Activated T-cell treated with anti-CD3 and anti-CD28 coated beads, Interleukin-2, amount 50 U/mL, for 24 hours (primary cell): ENCODE results near the gene MAP3K12.

Experiments
- DNase-seq: peaks from one replicate; pipeline ENCODE4 v3.0.0-alpha.2; 2020
- H3K27ac Mint-ChIP-seq: 2 replicates; pipeline ENCODE4 v1.8.0; 2020; ENCODE audit warnings: mild to moderate bottlenecking, mixed read lengths
- H3K27me3 Mint-ChIP-seq: 2 replicates; pipeline ENCODE4 v1.8.0; 2020; ENCODE audit warnings: mixed read lengths
- H3K36me3 Mint-ChIP-seq: 2 replicates; pipeline ENCODE4 v1.8.0; 2020; ENCODE audit warnings: low read depth, mixed read lengths
- H3K4me1 Mint-ChIP-seq: 2 replicates; pipeline ENCODE4 v1.8.0; 2020; ENCODE audit warnings: low read depth, mixed read lengths
- H3K4me3 Mint-ChIP-seq: 2 replicates; pipeline ENCODE4 v1.8.0; 2020; ENCODE audit warnings: mild to moderate bottlenecking, moderate library complexity, mixed read lengths
- H3K9me3 Mint-ChIP-seq: 2 replicates; pipeline ENCODE4 v1.8.0; 2020; ENCODE audit warnings: mixed read lengths

MAP3K12 gene

DNA sequence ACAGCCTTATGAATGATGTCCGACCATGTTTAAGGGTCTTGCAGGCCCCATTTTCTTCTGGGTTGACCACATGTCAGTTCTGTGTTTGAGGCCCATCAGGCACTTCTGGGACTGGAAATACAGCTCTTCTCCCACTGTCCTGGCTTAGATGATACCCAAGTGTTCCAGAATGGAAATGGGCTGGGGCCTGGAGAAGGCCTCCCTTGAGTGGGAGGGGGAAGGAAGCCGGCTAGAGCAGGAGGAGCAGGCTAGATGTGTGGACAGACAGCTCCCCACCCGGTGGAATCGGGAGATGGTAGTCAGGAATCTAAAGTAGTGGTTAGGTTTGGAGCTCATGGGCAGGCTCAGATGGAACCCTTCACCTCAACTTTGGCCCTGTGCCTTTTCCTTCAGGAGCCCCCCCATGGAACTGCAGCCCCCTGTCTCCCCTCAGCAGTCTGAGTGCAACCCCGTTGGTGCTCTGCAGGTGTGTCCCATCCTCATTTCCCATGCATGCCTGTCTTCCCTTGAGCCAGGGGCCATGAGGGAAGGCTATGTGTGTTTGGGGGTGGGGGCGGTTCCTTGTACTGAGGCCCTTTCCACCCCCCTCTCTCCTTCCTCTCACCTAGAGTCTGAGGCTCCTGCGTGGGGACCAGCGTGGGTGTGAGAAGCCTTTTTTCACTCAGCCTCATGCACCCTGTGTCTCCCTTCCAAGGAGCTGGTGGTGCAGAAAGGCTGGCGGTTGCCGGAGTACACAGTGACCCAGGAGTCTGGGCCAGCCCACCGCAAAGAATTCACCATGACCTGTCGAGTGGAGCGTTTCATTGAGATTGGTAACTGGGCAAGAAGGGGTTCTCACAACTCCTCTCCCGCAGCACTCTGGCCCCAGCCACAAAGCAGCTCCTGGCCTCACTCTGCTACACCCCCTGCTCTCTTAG is 5.0 kb upstream of the MAP3K12 start:
- Mint-ChIP-seq H3K4me1 (peaks cover 38% of the 10 kb centered on the region), H3K9me3 (no peaks in the 10 kb centered on the region), H3K4me3 (no peak overlapping the region), H3K27ac (peak overlapping the region; percentile 68), H3K36me3 (peaks cover 52% of the 10 kb centered on the region), H3K27me3 (no peaks in the 10 kb centered on the region)
- no peak for DNase-seq

GRCh38 chr12:53502983-53503728 is 3.9 kb upstream of the MAP3K12 start:
- Mint-ChIP-seq H3K36me3 (peaks cover 52% of the 10 kb centered on the region), H3K4me1 (peaks cover 40% of the 10 kb centered on the region), H3K4me3 (peak overlapping the region; percentile 92), H3K27ac (peak overlapping the region; percentile 99), H3K9me3 (no peaks in the 10 kb centered on the region), H3K27me3 (no peaks in the 10 kb centered on the region)
- no peak for DNase-seq

- no peak for DNase-seq
- peak overlapping the region; percentile 92 for H3K4me3 Mint-ChIP-seq
- peaks cover 51% of the 10 kb centered on the region for H3K36me3 Mint-ChIP-seq
- no peaks in the 10 kb centered on the region for H3K27me3 Mint-ChIP-seq
- H3K4me1 Mint-ChIP-seq, result peaks cover 44% of the 10 kb centered on the region
- peak overlapping the region; percentile 99 for H3K27ac Mint-ChIP-seq
- no peaks in the 10 kb centered on the region for H3K9me3 Mint-ChIP-seq
These were observed 3.1 kb upstream of the MAP3K12 start for GRCh38 chr12:53502331-53502730.

DNA sequence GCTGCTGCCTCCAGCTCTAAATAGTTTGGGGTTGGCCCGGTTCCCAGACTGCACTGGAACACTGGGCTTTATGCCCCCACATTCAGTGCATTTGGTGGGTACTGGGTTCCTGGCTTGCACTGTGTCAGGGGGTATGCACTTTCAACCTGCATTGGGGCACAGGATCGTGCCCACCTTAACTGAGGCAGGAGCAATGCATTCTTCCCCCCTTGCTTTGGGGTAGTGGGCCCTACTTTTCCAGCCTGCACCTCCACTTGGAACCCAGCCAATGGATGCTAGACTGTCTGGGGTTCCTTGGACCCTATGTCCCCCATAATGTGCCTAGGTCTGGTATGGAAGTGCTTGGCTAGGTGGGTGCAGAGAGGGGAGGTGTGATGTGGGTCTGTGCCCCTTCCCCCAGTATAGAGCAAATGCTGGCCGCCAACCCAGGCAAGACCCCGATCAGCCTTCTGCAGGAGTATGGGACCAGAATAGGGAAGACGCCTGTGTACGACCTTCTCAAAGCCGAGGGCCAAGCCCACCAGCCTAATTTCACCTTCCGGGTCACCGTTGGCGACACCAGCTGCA is 2.4 kb upstream of the MAP3K12 start:
- Mint-ChIP-seq H3K4me3 (peak overlapping the region; percentile 92), H3K27ac (peak overlapping the region; percentile 99), H3K4me1 (peaks cover 49% of the 10 kb centered on the region), H3K36me3 (peaks cover 44% of the 10 kb centered on the region), H3K9me3 (no peaks in the 10 kb centered on the region), H3K27me3 (no peaks in the 10 kb centered on the region)
- DNase-seq, result no peak

GRCh38 chr12:53500776-53501614 is 1.7 kb upstream of the MAP3K12 start, which contains the start of gene TARBP2:
Gene TARBP2, plus strand, starts transcription at chr12:53501283. Its CDS starts 126 bp downstream, at chr12:53501409.
- Mint-ChIP-seq H3K9me3 (no peaks in the 10 kb centered on the region), H3K4me1 (peaks cover 50% of the 10 kb centered on the region), H3K4me3 (peak within 1 kb of the TSS; percentile 92), H3K27ac (peak within 1 kb of the TSS; percentile 99), H3K36me3 (peaks cover 37% of the 10 kb centered on the region), H3K27me3 (no peaks in the 10 kb centered on the region)
- peak; percentile 98 for DNase-seq

DNA sequence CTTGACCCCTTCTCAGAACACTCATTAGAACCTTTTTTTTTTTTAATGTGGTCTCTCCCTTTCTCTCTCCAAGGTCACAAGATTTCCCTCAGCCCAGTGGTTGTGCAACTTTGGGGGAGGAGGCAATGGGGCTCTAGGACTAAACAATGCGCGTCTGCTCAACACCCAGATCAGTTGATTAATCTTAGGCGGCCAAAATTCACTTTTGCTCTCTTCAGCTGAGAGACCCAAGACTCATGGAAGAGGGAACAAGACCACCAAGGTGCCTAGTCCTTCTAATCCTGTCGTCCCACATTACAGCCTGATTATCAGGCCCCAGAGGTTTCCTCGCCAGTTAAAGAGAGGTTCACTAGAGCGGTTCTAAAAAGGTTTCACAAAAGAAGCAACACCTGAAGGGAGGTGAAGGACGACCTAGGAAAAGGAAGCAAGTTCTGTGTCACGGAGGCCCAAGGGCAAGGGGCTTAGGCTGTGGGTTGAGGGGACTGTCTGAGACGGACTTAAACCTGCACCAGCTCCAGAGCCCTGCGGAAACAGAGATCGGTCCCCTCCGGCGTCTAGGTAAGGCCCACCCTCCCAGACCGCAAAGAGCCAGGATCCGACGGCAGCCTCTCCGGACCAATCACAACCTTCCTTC is 1.0 kb upstream of the MAP3K12 start:
- H3K9me3 Mint-ChIP-seq, result no peaks in the 10 kb centered on the region
- peaks cover 50% of the 10 kb centered on the region for H3K4me1 Mint-ChIP-seq
- H3K4me3 Mint-ChIP-seq, result peak overlapping the region; percentile 92
- peaks cover 30% of the 10 kb centered on the region for H3K36me3 Mint-ChIP-seq
- peak overlapping the region; percentile 99 for H3K27ac Mint-ChIP-seq
- no peak for DNase-seq
- no peaks in the 10 kb centered on the region for H3K27me3 Mint-ChIP-seq

- Mint-ChIP-seq H3K9me3 (no peaks in the 10 kb centered on the region), H3K36me3 (peaks cover 11% of the 10 kb centered on the region), H3K27ac (peak overlapping the region; percentile 81), H3K4me1 (peaks cover 55% of the 10 kb centered on the region), H3K27me3 (no peaks in the 10 kb centered on the region), H3K4me3 (peak overlapping the region; percentile 92)
- DNase-seq, result peak; percentile 22
These were observed 1.0 kb downstream of the MAP3K12 start for GRCh38 chr12:53498235-53498630.

GRCh38 chr12:53497461-53497860 is 1.8 kb downstream of the MAP3K12 start:
- Mint-ChIP-seq H3K4me1 (peaks cover 52% of the 10 kb centered on the region), H3K27me3 (no peaks in the 10 kb centered on the region), H3K9me3 (no peaks in the 10 kb centered on the region), H3K36me3 (peaks cover 8% of the 10 kb centered on the region), H3K27ac (no peak overlapping the region), H3K4me3 (no peak overlapping the region)
- no peak for DNase-seq

DNA sequence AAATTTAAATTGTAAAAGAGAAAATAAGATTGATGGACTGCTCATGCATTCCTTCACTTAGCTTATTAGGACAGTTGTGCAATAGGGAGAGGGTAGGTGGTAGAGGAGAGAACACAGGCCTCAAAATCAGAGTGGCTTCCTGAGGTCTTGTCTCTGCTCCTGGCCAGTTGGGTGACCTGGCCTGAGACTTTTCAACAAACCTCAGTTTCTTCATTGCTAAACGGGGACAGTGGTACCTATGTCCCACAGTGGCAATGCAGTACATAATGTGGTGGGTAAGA is 2.6 kb downstream of the MAP3K12 start:
- no peak for DNase-seq
- Mint-ChIP-seq H3K4me3 (no peak overlapping the region), H3K4me1 (peaks cover 49% of the 10 kb centered on the region), H3K36me3 (peaks cover 8% of the 10 kb centered on the region), H3K27me3 (no peaks in the 10 kb centered on the region), H3K9me3 (no peaks in the 10 kb centered on the region), H3K27ac (no peak overlapping the region)

DNA sequence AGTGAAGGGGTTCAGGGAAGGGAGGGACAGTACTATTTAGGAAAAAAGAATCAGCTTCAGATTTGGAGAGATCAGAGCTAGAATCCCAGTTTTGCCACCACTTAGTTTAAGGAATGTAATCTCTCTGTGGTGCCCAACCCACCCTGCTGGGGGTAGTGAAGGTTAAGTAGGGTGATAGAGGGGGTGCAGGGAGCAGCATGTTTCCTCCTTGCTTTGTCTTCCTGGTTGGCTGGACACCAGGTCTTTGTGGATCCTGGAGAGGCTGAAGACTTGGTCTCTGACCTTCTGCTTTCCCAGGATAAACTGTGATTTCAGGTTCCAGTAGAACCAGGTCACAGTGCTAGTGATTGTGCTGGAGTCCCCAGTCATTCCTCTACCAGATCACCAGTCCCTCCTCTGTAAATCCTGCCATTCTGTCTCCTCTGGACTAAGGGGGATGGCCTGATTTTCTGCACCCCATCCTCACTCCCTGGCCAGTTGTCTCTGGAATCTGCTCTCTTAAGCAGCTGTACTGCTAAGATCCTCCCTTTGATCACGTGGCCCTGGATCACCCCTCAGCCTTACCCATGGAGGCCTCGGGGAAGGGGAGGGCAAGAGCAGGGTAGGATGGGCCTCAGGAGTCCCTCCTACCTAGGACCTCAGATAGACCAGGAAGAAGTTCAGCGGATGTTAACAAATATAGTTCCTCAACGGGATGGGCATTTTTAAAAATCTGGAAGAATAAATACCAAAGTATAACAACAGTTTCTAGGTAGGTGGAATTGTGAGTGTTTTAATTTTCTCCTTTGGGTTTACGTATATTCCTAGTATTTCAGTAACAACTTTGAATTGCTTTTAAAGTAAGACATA is 3.1 kb downstream of the MAP3K12 start:
- Mint-ChIP-seq H3K4me3 (no peak overlapping the region), H3K9me3 (no peaks in the 10 kb centered on the region), H3K27me3 (no peaks in the 10 kb centered on the region), H3K27ac (no peak overlapping the region), H3K4me1 (peaks cover 49% of the 10 kb centered on the region), H3K36me3 (peaks cover 3% of the 10 kb centered on the region)
- peak; percentile 25 for DNase-seq

DNA sequence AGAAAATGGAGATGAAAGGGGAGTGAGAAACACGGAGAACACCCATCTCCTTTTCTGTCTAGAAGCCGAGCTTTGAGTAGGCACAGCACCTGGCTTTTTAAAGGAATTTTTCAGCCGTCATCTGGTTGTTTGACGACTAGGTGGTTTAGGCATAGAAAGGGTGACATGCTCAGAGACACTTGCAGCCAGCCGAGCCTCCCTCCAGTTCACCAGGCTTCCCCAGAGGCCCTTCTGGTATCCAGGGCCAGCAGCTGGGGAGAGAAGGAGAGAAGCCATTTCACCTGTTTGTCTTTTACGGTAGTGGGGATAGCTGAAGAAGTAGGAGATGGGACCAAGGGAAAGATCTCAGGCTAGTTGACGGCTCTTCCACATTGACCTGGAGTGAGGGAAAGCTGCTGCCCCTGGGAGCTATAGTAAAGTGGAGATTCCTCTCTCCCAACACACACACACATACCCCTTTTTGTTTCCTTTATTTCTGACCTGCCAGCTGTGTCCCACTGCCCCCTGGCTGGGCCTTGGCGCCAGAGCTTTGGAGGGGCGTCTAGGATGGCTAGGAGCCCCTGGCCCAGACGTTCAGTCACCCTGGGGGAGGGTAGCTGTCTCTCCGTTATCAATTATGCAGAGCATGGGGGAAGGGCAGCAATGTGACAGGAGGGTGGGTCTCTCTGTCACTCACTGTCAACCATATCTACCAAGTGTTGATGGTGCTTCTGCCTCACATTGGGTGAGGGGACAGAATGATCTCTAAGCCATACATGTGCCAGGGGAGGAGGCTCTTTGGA is 5.5 kb downstream of the MAP3K12 start:
- peak; percentile 27 for DNase-seq
- H3K4me3 Mint-ChIP-seq, result peak overlapping the region; percentile 82
- peaks cover 38% of the 10 kb centered on the region for H3K4me1 Mint-ChIP-seq

GRCh38 chr12:53492830-53493609 is 6.2 kb downstream of the MAP3K12 start:
- Mint-ChIP-seq H3K36me3 (peaks cover 6% of the 10 kb centered on the region), H3K27me3 (no peaks in the 10 kb centered on the region), H3K4me3 (peak overlapping the region; percentile 82), H3K27ac (peak overlapping the region; percentile 89), H3K4me1 (peaks cover 30% of the 10 kb centered on the region), H3K9me3 (no peaks in the 10 kb centered on the region)
- DNase-seq, result peak; percentile 90

More for the DNA sequence above, 5.5 kb downstream of the MAP3K12 start:
- peaks cover 3% of the 10 kb centered on the region for H3K36me3 Mint-ChIP-seq
- no peaks in the 10 kb centered on the region for H3K9me3 Mint-ChIP-seq
- no peaks in the 10 kb centered on the region for H3K27me3 Mint-ChIP-seq
- H3K27ac Mint-ChIP-seq, result peak overlapping the region; percentile 89
